Stimulated activated CD4-positive, alpha-beta T cell treated with anti-CD3 and anti-CD28 coated beads, Interleukin-2, amount 100 ng/mL, for 4 hours (primary cell): ENCODE results near the gene LPP.

Source experiments
- DNase-seq: peaks from one replicate; pipeline ENCODE4 v3.0.0-alpha.2; 2020; ENCODE audit warnings: low read depth

The LPP gene

GRCh38 chr3:188877381-188877780 is 723.4 kb downstream of the LPP start:
- no peak for DNase-seq

GRCh38 chr3:188878076-188878475 is 724.1 kb downstream of the LPP start:
- DNase-seq, result no peak

DNA sequence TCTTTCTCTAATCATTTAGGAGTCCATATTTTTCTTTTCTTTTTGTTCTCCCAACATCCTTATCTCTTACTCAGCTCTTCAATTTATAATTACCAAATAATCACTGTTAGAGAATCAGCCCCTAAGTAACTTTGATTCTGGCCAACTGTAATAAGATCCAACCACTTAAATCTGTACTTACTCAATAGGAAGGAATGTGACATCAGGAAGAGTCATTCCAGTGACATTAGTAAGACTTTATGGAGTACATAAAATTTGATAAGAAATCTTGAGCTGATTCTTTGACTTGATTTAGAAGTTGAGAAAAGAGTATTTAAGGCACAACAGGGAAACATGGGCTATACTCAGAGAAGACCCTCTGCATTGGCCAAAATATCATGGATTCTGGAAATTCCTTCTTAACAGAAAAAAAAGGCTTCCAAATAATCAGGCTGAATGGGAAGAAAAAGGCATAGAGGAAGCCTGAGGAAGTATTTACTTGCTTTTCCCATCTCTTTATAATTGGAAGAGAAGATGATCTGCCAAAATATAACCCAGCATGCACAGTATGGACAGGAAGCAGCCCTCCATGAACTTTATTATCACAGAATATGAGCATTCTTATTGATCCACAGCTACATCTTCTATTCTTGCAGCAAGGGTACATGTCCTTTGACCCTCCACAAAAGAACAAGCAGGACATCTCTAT is 728.1 kb downstream of the LPP start:
- no peak for DNase-seq

GRCh38 chr3:188884299-188885043 is 730.5 kb downstream of the LPP start:
- no peak for DNase-seq

DNA sequence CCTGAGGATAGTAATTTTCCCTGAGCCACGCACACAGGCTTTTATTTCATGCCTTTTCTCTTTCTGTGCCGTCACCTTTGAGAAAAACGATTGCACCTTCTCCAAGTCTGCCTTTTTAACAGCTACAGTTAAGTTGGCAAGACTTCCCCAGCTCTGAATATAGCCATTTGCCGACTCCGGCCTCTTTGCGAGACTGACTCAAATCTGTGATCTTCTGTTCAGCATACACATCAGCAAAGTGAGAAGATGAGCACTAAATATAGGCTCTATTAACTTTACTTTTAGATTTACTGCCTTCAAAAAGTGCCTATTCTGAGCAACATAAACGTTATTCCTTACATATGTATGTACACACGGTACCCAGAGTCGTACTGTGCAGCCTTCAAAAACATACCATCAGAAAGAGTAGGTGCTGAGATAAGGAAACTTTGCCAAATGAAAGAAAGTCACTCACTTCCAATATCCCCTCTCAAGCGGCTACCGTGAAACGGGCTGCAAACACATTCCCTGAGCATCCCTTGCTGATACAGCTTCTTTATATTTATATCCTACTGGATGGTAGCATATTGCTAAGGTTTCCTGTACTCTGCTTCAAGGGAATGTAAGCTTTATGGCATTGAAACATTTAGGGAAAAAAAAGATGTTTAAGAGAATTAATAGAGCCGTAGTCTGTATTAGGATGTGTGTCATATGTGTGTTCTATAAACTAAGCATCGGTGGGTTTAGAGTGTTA is 734.5 kb downstream of the LPP start:
- no peak for DNase-seq

- no peak for DNase-seq
Measured at GRCh38 chr3:188889054-188889491, 735.1 kb downstream of the LPP start.

GRCh38 chr3:188890572-188891270 is 736.8 kb downstream of the LPP start:
- DNase-seq, result no peak

DNA sequence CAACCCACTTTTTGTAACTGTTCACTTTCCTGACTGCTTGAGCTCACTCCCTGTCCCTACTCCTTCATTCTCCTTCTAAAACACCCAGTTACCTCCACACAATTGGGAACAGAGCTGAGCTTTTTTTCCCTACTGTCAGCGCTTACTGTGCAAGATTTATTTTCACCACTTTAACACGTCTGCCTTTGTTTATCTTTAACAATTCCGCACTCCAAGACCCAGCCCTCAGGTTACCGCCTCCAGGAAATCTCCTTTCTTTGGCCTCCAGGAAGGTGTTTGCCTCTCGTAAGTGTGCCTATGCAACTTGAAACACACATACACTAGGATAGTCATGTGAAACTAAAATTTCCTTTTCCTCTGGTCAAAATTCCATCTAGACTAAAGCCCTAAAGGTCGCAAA is 745.9 kb downstream of the LPP start:
- no peak for DNase-seq

- DNase-seq, result no peak
Measured at GRCh38 chr3:188900421-188900951, 746.5 kb downstream of the LPP start.

DNA sequence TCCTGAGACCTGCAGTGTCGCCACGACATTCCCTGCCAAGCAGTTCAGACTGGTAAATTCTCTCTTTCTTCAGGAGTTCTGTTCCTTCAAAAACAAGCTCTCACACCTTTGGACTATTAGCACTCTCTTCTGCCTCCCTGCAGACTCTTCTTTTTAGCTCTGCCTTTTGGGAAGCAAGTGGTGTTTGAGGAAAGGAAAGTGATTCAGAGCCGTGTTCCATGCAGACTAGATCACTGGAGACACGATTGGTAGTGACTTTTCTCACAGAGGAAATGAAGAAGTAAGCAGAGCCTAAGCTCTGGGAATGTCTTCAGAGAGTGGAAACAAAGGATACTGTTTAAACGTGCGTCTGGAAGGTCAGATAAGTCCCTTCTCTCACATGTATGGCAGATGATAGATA is 747.2 kb downstream of the LPP start:
- no peak for DNase-seq

DNA sequence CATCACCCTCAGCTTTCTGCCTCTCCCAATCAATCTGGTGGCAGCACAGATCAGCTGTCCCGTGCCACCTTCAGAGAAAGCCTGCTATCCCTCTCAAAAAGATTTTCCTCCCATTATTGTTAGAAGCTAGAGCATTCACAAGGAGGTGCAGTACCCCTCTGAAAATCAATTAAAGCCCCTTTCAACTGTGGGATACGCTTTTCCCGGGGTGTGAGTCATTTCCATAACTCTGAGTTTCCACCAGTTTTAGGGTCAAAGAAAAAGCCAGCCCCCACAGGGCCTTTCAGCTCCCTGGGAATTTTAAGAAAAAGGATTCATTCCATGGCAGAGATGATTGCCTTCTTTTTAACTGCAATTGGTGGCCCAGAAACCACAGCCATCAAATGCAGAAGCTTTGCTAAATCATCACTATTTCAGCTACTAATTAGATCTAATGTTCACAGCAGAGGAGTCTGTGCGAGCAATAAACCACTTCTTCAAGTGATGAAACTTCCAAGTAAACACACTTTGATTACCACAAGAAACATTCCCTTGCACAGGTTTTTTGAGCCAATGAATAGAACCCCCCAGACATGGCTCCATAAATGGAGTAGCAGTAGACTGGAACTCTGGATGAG is 747.8 kb downstream of the LPP start:
- DNase-seq, result no peak

DNA sequence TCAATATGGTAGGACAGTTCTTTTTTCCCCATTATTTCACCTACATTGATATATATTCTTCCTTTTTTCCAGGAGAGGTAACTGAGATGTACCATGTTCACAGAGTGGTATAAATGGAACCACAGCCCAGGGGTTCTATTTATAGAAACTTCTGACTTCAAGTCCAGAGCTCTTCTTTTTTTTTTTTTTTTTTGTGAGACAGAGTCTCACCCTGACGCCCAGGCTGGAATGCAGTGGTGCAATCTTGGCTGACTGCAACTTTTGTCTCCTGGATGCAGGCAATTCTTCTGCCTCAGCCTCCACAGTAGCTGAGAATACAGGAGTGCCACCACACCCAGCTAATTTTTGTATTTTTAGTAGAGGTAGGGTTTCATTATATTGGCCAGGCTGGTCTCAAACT is 750.7 kb downstream of the LPP start:
- DNase-seq, result no peak

GRCh38 chr3:188905547-188905946 is 751.6 kb downstream of the LPP start:
- DNase-seq, result no peak

DNA sequence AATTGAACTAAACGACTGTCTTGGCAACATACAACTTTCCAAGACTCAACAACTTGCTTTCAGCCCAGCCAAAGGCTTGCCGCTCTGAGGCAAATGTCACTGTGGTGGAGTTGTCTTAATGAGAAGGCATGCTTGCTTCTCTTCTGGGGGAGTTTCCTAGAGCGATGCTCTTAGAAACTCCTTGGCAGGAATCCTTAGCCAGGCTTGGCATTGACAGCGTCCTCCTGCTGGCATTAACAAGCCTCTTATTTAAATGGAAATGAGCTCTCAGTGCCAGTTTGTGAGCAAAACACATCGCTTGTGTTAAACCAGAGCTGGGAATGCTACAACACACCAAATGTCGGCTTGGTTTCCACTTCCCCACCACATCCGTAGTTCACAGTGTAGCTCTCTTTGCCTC is 752.3 kb downstream of the LPP start:
- no peak for DNase-seq

DNA sequence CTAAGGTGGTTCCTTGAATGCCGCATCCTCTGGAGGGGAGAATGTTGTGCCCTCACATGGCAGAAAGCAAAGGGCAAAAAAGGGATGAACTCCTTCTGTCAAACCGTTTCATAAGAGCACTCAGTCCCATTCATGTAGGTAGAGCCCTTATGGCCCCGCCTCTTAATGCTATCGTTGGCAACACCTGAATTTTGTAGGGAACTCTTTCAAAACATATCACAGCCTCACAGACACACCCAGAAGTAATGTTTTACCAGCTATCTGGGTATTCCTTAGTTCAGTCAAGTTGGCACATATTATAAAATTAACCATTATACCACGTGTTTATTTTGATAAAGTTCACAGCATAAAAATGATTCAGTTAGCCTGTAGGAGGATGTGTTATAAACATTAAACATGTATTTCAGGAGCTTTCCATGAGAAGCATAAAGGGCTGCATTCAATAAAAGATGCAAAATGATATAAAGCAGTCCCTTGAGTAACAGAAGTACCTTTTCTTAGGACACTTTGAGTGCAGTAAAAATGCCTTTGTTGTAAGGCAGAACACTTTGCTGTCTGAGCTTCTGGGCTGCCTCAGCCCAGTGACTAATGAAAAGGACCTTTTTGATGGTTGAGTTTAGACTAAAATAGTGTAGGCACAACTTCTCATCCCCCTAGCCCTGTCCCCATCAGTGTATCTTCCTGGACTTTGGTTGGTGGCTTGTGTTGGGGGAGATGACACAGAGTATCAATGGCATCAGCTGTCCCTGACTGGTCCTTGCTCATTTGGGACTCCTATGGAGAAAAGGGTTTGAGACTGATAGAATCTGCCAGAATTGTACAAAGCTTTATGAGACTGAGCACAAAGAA is 754.3 kb downstream of the LPP start:
- DNase-seq, result no peak

- DNase-seq, result no peak
Measured at GRCh38 chr3:188911026-188911850, 757.3 kb downstream of the LPP start.

GRCh38 chr3:188913084-188913483 is 759.1 kb downstream of the LPP start:
- no peak for DNase-seq

DNA sequence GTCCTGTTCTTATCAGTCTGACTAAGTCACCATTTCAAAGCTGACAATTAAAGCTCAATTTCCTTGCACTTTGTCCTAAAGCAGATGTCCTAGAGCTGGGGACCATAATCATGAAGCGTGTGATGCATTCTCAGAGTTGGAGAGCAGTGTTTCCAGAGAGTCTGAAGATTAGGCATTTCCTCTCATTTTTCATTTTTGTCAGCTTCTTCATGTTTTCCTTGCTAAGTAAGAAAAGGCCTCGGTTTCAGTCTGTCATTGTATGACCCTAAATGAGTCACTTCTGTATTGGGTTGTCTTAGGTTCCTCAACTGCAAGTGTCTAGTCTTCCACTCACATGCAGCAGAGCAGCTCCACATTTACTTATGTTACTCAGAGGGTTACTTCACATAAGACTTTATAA is 760.6 kb downstream of the LPP start:
- DNase-seq, result no peak

GRCh38 chr3:188915127-188915526 is 761.2 kb downstream of the LPP start:
- DNase-seq, result no peak

DNA sequence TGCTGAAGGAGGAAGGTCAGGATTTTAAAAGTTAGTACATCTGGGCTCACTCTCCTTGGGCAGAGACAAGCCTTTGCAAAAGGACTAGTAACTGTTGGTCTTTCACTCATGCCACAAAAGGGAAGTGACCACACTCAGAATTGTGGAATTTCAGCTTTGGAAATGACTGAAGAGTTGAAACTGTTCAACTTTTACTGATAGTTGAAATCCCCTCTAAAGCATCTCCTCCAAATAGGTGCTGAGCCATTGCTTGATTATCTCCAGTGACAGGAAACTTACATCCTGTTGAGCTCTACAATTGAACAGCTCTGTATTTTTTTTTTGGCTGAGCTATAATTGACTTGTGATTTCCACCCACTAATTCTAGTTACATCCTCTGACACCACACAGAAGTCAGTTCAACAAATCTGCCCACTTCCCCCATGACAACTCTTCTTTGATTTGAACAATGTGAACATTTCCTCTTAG is 763.0 kb downstream of the LPP start:
- no peak for DNase-seq
